PC-9 (cell line): Measurements from ENCODE around the gene EFCAB11. TPM values are rescaled to one million over a fixed set of nuclear protein-coding genes. Genes with fewer than 3 reads are reported as not detected.

ENCODE experiments used
- BruUV-seq: library from RNA; stranded (reverse); fragments of 400-500 nt; replicated peaks from 2 replicates; lab custom pipeline; 2021; lab: Mats Ljungman, UMichigan
- CTCF ChIA-PET: fragments of 300-600 bp; sonication (Branson Sonifier 250); formaldehyde crosslinking; loops from one replicate; lab custom pipeline; 2022; ENCODE audit warnings: antibody characterized with exemption; lab: Charles Lee
- POLR2A ChIA-PET: fragments of 300-600 bp; sonication (Branson Sonifier 250); formaldehyde crosslinking; loops from one replicate; lab custom pipeline; 2022; ENCODE audit warnings: antibody characterized with exemption; ENCODE audit not compliant: unreplicated experiment; lab: Charles Lee
- DNase-seq, 2 experiments: peaks; one replicate each; pipeline versions ENCODE4 v3.0.0 to v3.0.0-alpha.2; 2015 to 2022; ENCODE audit warnings: mixed read lengths in 1 of 2
- H2AFZ ChIP-seq: fragments of 200-600 bp; sonication (generic); 2 replicates; pipeline ENCODE4 v1.8.1; 2017; ENCODE audit warnings: antibody characterized with exemption
- H3F3A ChIP-seq: fragments of 200-600 bp; sonication (generic); 2 replicates; pipeline ENCODE4 v1.8.1; 2017; ENCODE audit warnings: antibody characterized with exemption, mild to moderate bottlenecking, low read depth; ENCODE audit not compliant: insufficient read depth
- H3K27ac ChIP-seq: fragments of 200-600 bp; sonication (generic); 2 replicates; pipeline ENCODE4 v1.6.1; 2016; ENCODE audit warnings: mixed run types
- H3K27me3 ChIP-seq: fragments of 200-600 bp; sonication (generic); 2 replicates; pipeline ENCODE4 v1.6.1; 2016; ENCODE audit warnings: low read depth, mixed run types; ENCODE audit not compliant: insufficient read depth
- H3K36me3 ChIP-seq: fragments of 200-600 bp; sonication (generic); 2 replicates; pipeline ENCODE4 v1.6.1; 2016; ENCODE audit warnings: low read depth, mixed run types
- H3K4me1 ChIP-seq: fragments of 200-600 bp; sonication (generic); replicated peaks from 2 replicates; pipeline ENCODE4 v1.6.1; 2016; ENCODE audit warnings: mixed run types; ENCODE audit not compliant: insufficient read depth
- H3K4me2 ChIP-seq: fragments of 200-600 bp; sonication (generic); 2 replicates; pipeline ENCODE4 v1.6.1; 2017; ENCODE audit warnings: mixed run types
- H3K4me3 ChIP-seq: fragments of 200-600 bp; sonication (generic); 2 replicates; pipeline ENCODE4 v1.6.1; 2016; ENCODE audit warnings: mixed run types
- H3K79me2 ChIP-seq: fragments of 200-600 bp; sonication (generic); 2 replicates; pipeline ENCODE4 v1.6.1; 2017; ENCODE audit warnings: low read depth, mixed run types
- H3K9me2 ChIP-seq: fragments of 200-600 bp; sonication (generic); 2 replicates; pipeline ENCODE4 v1.8.1; 2017; ENCODE audit warnings: mild to moderate bottlenecking; ENCODE audit not compliant: insufficient read depth
- H3K9me3 ChIP-seq: fragments of 200-600 bp; sonication (generic); 2 replicates; pipeline ENCODE4 v1.8.1; 2016; ENCODE audit warnings: low read depth; ENCODE audit not compliant: insufficient read depth
- H4K20me1 ChIP-seq: fragments of 200-600 bp; sonication (generic); 2 replicates; pipeline ENCODE4 v1.8.1; 2017; ENCODE audit not compliant: insufficient read depth
- EZH2 ChIP-seq: fragments of 200-600 bp; sonication (generic); IDR thresholded peaks from 2 replicates; pipeline ENCODE4 v1.8.0; 2017; ENCODE audit warnings: antibody characterized with exemption, low read depth
- intact Hi-C: fragments of 100-400 bp; cut with micrococcal nuclease; formaldehyde crosslinking; loops from one replicate; pipeline ENCODE4 v1.10.0; 2022; ENCODE audit not compliant: unreplicated experiment
- total RNA-seq: library from RNA; stranded (reverse); gene quantifications from 2 replicates; pipeline ENCODE4 v1.2.3, GENCODE V29; 2021
- TF ChIP-seq, protein P1 (sequence below): fragments of 200-600 bp; sonication (generic); conservative IDR thresholded peaks from 2 replicates; pipeline ENCODE4 v1.6.1; 2017; ENCODE audit warnings: mixed run types, antibody characterized with exemption, mild to moderate bottlenecking, moderate library complexity

The EFCAB11 gene
- total RNA-seq, 1 experiment from 2014 or later: 8.4 TPM

GRCh38 chr14:89986462-89987160, 32.1 kb upstream of the EFCAB11 start:
- Histone ChIP-seq H2AFZ (no peak overlapping the region), H3K27ac (no peak overlapping the region), H3K27me3 (no peaks in the 10 kb centered on the region), H3K36me3 (no peaks in the 10 kb centered on the region; the same call in 1 of the 2 replicates), H3K4me1 (no peaks in the 10 kb centered on the region), H3F3A (no peaks in the 10 kb centered on the region), H3K4me2 (no peak overlapping the region), H3K9me3 (no peaks in the 10 kb centered on the region), H3K79me2 (no peaks in the 10 kb centered on the region), H4K20me1 (no peaks in the 10 kb centered on the region), H3K9me2 (no peaks in the 10 kb centered on the region), H3K4me3 (no peak overlapping the region)
- no peak for DNase-seq
- ChIA-PET POLR2A (interaction anchor here (0.6 kb wide), 1 partner anchor 9 kb away, joined by 4 read pairs; no protein-coding TSS in a partner anchor), CTCF (no interaction called here)
- intact Hi-C loops: no loop called here
- TF ChIP-seq EZH2: no peak
- TF ChIP-seq, protein P1, sequence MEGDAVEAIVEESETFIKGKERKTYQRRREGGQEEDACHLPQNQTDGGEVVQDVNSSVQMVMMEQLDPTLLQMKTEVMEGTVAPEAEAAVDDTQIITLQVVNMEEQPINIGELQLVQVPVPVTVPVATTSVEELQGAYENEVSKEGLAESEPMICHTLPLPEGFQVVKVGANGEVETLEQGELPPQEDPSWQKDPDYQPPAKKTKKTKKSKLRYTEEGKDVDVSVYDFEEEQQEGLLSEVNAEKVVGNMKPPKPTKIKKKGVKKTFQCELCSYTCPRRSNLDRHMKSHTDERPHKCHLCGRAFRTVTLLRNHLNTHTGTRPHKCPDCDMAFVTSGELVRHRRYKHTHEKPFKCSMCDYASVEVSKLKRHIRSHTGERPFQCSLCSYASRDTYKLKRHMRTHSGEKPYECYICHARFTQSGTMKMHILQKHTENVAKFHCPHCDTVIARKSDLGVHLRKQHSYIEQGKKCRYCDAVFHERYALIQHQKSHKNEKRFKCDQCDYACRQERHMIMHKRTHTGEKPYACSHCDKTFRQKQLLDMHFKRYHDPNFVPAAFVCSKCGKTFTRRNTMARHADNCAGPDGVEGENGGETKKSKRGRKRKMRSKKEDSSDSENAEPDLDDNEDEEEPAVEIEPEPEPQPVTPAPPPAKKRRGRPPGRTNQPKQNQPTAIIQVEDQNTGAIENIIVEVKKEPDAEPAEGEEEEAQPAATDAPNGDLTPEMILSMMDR: no peak
- no TSS peak for BruUV-seq

- CTCF ChIA-PET: no interaction called here
- Histone ChIP-seq H3K27me3 (no peaks in the 10 kb centered on the region), H3K4me3 (no peak overlapping the region), H3F3A (no peaks in the 10 kb centered on the region), H3K9me3 (no peaks in the 10 kb centered on the region), H2AFZ (no peak overlapping the region), H3K9me2 (no peaks in the 10 kb centered on the region), H3K36me3 (no peaks in the 10 kb centered on the region; the same call in 1 of the 2 replicates), H3K79me2 (no peaks in the 10 kb centered on the region), H4K20me1 (no peaks in the 10 kb centered on the region), H3K4me2 (no peak overlapping the region), H3K4me1 (no peaks in the 10 kb centered on the region), H3K27ac (no peak overlapping the region)
- intact Hi-C loops: no loop called here
- TF ChIP-seq, protein P1: no peak
- TF ChIP-seq EZH2: no peak
- no peak for DNase-seq
- POLR2A ChIA-PET: no interaction called here
- no TSS peak for BruUV-seq
Observed at GRCh38 chr14:89983375-89983774, 28.8 kb upstream of the EFCAB11 start.

DNA sequence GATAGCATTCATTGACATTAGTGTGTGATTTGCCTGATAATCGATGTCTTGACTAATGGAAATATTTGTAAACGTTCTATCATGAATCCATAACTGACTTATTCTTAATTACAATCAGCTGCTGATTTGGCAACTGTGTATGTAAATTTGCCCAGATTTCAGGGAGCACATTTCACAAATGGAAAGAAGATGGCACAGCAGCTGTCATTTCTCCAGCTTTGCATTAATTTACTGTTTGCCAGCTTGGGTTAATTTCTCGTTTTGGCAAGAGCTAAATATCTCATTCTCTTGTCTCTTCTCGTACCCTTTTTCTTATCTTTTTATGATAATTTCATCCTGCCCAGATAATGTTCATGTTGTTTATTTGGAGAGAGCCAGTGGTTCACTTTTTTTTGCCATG, 24.1 kb upstream of the EFCAB11 start:
- no peak for DNase-seq
- Histone ChIP-seq H3K4me1 (no peaks in the 10 kb centered on the region), H3K27ac (no peak overlapping the region), H3K4me2 (no peak overlapping the region), H3K79me2 (no peaks in the 10 kb centered on the region), H3K36me3 (no peaks in the 10 kb centered on the region; the same call in 1 of the 2 replicates), H2AFZ (no peak overlapping the region), H3K9me2 (no peaks in the 10 kb centered on the region), H3F3A (no peaks in the 10 kb centered on the region), H3K27me3 (no peaks in the 10 kb centered on the region), H4K20me1 (no peaks in the 10 kb centered on the region), H3K4me3 (no peak overlapping the region), H3K9me3 (no peaks in the 10 kb centered on the region)
- CTCF ChIA-PET: no interaction called here
- BruUV-seq: no TSS peak
- intact Hi-C loops: no loop called here
- no peak for TF ChIP-seq EZH2
- TF ChIP-seq, protein P1: no peak
- POLR2A ChIA-PET: no interaction called here
